ENCODE measurements around the gene MRPS25. TPM values are rescaled to one million over a fixed set of nuclear protein-coding genes. Genes with fewer than 3 reads are reported as not detected.

The MRPS25 gene
- total RNA-seq, 1 experiment from 2014 or later, result 53.2 TPM

GRCh38 chr3:15086699-15087098 is 21.6 kb upstream of the MRPS25 start:
- Histone ChIP-seq H3K4me1 (ENCODE audit: insufficient read depth, low read length) (no peaks in the 10 kb centered on the region), H2AFZ (ENCODE audit: low read length) (no peak overlapping the region), H3K4me2 (ENCODE audit: insufficient read depth, insufficient read length, low read length) (no peak overlapping the region), H3K14ac (ENCODE audit: insufficient read depth, low read length) (no peak overlapping the region), H3K18ac (ENCODE audit: insufficient read length, low read depth, low read length) (no peak overlapping the region), H3K4ac (ENCODE audit: low read depth, low read length) (no peak overlapping the region), H3K27me3 (ENCODE audit: insufficient read depth, low read length) (no peaks in the 10 kb centered on the region), H2AK5ac (ENCODE audit: insufficient read length, low read length) (no peak overlapping the region), H3K9ac (ENCODE audit: extremely low read depth, insufficient read length, low read length) (no peak overlapping the region), H2BK120ac (ENCODE audit: low read depth, low read length, poor library complexity, severe bottlenecking) (no peak overlapping the region), H3K27ac (ENCODE audit: insufficient read length, low read depth, low read length) (no peak overlapping the region), H3K23ac (ENCODE audit: insufficient read length, low read depth, low read length) (no peak overlapping the region), H3K79me1 (ENCODE audit: insufficient read depth, low read depth, low read length, poor library complexity, severe bottlenecking) (no peaks in the 10 kb centered on the region), H3T11ph (ENCODE audit: low read length) (no peak overlapping the region), H3K79me2 (ENCODE audit: insufficient read depth, low read length) (no peaks in the 10 kb centered on the region), H2BK20ac (ENCODE audit: low read depth, low read length, poor library complexity, severe bottlenecking) (no peak overlapping the region), H4K8ac (replicated peaks; ENCODE audit: insufficient read length, low read depth, low read length) (no peak overlapping the region), H4K5ac (ENCODE audit: insufficient read length, low read depth, low read length) (no peak overlapping the region), H2BK5ac (ENCODE audit: insufficient read length, low read length) (no peak overlapping the region), H3K9me3 (ENCODE audit: control insufficient read depth, low read depth, low read length) (no peaks in the 10 kb centered on the region), H4K20me1 (ENCODE audit: control insufficient read depth, insufficient read depth, insufficient read length) (no peaks in the 10 kb centered on the region), H2BK15ac (ENCODE audit: low read depth, low read length) (no peak overlapping the region), H2BK12ac (ENCODE audit: insufficient read length, low read depth, low read length) (no peak overlapping the region), H4K91ac (ENCODE audit: insufficient read length, low read depth, low read length) (no peak overlapping the region), H3K56ac (ENCODE audit: insufficient read length, low read depth, low read length) (no peak overlapping the region), H3K23me2 (ENCODE audit: insufficient read length, low read depth, low read length, poor library complexity, severe bottlenecking) (no peaks in the 10 kb centered on the region)
- H3K9me3 Mint-ChIP-seq, result no peaks in the 10 kb centered on the region
- no peak for TF ChIP-seq CTCF (conservative IDR thresholded peaks at IDR 0.05)
- DNase-seq, result no peak
- H3K27me3 Mint-ChIP-seq (ENCODE audit: low read depth), result no peaks in the 10 kb centered on the region
- no peak overlapping the region for H3K4me3 Mint-ChIP-seq
- H3K36me3 Mint-ChIP-seq (ENCODE audit: insufficient read depth in 1 of 3, low read depth in 3 of 3), result peaks cover 15 to 53% (median 38%) of the 10 kb centered on the region in 3 experiments; a peak in 6 of 7 replicates
- H3K27ac Mint-ChIP-seq, result no peak overlapping the region
- WGBS (ENCODE audit: extremely low coverage, insufficient read length, low lambda C conversion rate), result no CpG with 5 or more reads among the region's 2 CpGs
- H3K4me1 Mint-ChIP-seq, result no peaks in the 10 kb centered on the region

All from H9 (cell line).